K562 (cell line): ENCODE measurements around the gene COL28A1. TPM values are rescaled to one million over a fixed set of nuclear protein-coding genes. Genes with fewer than 3 reads are reported as not detected.

ENCODE experiments used
- ATAC-seq: fragments of 200-7000 bp; cut with Tn5 transposase; 3 replicates; pipeline ENCODE4 v1.9.1; 2020; ENCODE audit warnings: moderate library complexity
- BruUV-seq: library from RNA; stranded (reverse); fragments of 400-500 nt; replicated peaks from 2 replicates; lab custom pipeline; 2021; lab: Mats Ljungman, UMichigan
- CTCF ChIA-PET: fragments of 300-600 bp; formaldehyde crosslinking; extraction: SDS; loops from one replicate; lab custom pipeline; 2021; ENCODE audit warnings: low intra/inter-chr PET ratio; lab: Yijun Ruan, JAX
- POLR2A ChIA-PET: fragments of 300-600, 350-650 bp; sonication (Branson Sonifier 250); formaldehyde crosslinking; extraction: SDS; loops from one replicate; lab custom pipeline; 2021; ENCODE audit warnings: antibody characterized with exemption, inconsistent platforms; lab: Yijun Ruan, JAX
- DNase-seq, 4 experiments: peaks; one replicate each; pipeline versions ENCODE4 v3.0.0 to v3.0.0-alpha.2; 2011 to 2018; ENCODE audit warnings: low spot score in 3 of 4, mixed read lengths in 3 of 4; ENCODE audit errors: extremely low read depth in 1 of 4
- FAIRE-seq: peaks from 2 replicates; lab custom pipeline; 2011; peaks lifted over from hg19 to GRCh38; lab: Jason Lieb, UNC
- H2AFZ ChIP-seq: 2 replicates; pipeline ENCODE4 v1.6.0; 2011; ENCODE audit warnings: low read depth, low read length, control low read depth, inconsistent platforms
- H3K27ac ChIP-seq: fragments of 200-600 bp; 3 replicates; pipeline ENCODE4 v1.8.0; 2011; ENCODE audit warnings: low read depth, mild to moderate bottlenecking, control low read depth, inconsistent platforms, low read length, moderate library complexity, mixed read lengths; ENCODE audit errors: extremely low read depth
- H3K27me3 ChIP-seq, 2 experiments: fragments of 300-600 bp in 1 of 2; 2 replicates in 1 of 2; 3 replicates in 1 of 2; pipeline versions ENCODE4 v1.6.0 to v1.8.0; 2011; ENCODE audit warnings: inconsistent platforms in 2 of 2, low read length in 2 of 2, mild to moderate bottlenecking in 1 of 2, mixed read lengths in 1 of 2, moderate library complexity in 1 of 2; ENCODE audit not compliant: control insufficient read depth in 2 of 2, insufficient read depth in 2 of 2
- H3K36me3 ChIP-seq: fragments of 300-600 bp; 3 replicates; pipeline ENCODE4 v1.8.0; 2011; ENCODE audit warnings: mild to moderate bottlenecking, low read length, inconsistent platforms; ENCODE audit not compliant: control insufficient read depth, insufficient read depth
- H3K4me1 ChIP-seq, 2 experiments: fragments of 200-600 bp in 1 of 2; replicated peaks in 1 of 2; 2 replicates in 1 of 2; 3 replicates in 1 of 2; pipeline versions ENCODE4 v1.5.1 to v1.8.0; 2011; ENCODE audit warnings: inconsistent platforms in 2 of 2, low read length in 2 of 2, mild to moderate bottlenecking in 1 of 2, mixed read lengths in 1 of 2, moderate library complexity in 1 of 2; ENCODE audit not compliant: control insufficient read depth in 2 of 2, insufficient read depth in 2 of 2
- H3K4me2 ChIP-seq: 2 replicates; pipeline ENCODE4 v1.6.1; 2011; ENCODE audit warnings: low read length, control low read depth, inconsistent platforms, mixed read lengths; ENCODE audit not compliant: insufficient read depth
- H3K4me3 ChIP-seq: fragments of 200-600 bp; sonication (generic), shearing (Covaris generic); 2 replicates; pipeline ENCODE4 v1.5.1; 2016; ENCODE audit warnings: control low read depth, inconsistent platforms
- H3K79me2 ChIP-seq: fragments of 200-600 bp; 3 replicates; pipeline ENCODE4 v1.8.0; 2011; ENCODE audit warnings: low read length, inconsistent platforms; ENCODE audit not compliant: control insufficient read depth, insufficient read depth
- H3K9ac ChIP-seq, 2 experiments: 2 replicates each; pipeline versions ENCODE4 v1.6.0 to v1.6.1; 2011; ENCODE audit warnings: low read depth in 2 of 2, low read length in 2 of 2, control low read depth in 1 of 2, inconsistent platforms in 1 of 2, mild to moderate bottlenecking in 1 of 2, mixed read lengths in 1 of 2; ENCODE audit not compliant: insufficient read depth in 1 of 2
- H3K9me1 ChIP-seq: one replicate; pipeline ENCODE4 v1.6.0; 2011; ENCODE audit warnings: inconsistent platforms, mild to moderate bottlenecking, low read length, moderate library complexity; ENCODE audit not compliant: control insufficient read depth, insufficient read depth
- H3K9me3 ChIP-seq: replicated peaks from 2 replicates; pipeline ENCODE4 v1.5.1; 2011; ENCODE audit warnings: low read depth, low read length, inconsistent platforms; ENCODE audit not compliant: control insufficient read depth, insufficient read depth
- H4K20me1 ChIP-seq: replicated peaks from 2 replicates; pipeline ENCODE4 v1.6.1; 2011; ENCODE audit warnings: low read length, inconsistent platforms, mixed read lengths; ENCODE audit not compliant: control insufficient read depth, insufficient read depth
- CAMTA2 ChIP-seq: fragments of 250-450 bp; sonication (Bioruptor Pico); conservative IDR thresholded peaks from 2 replicates; pipeline ENCODE4 v1.5.1; 2022
- CEBPB ChIP-seq: fragments of 450-650 bp; IDR thresholded peaks from 2 replicates; pipeline ENCODE4 v1.6.1; 2016; ENCODE audit warnings: missing genetic modification characterization, missing compliant biosample characterization
- CEBPG ChIP-seq, 3 experiments: fragments of 200-800 bp in 1 of 3; sonication (Bioruptor generic) in 1 of 3; sonication (generic) in 1 of 3; formaldehyde crosslinking in 1 of 3; IDR thresholded peaks in 2 of 3; conservative IDR thresholded peaks in 1 of 3; 2 replicates each; pipeline versions ENCODE4 v1.6.1 to v1.8.0; 2016 to 2022; ENCODE audit warnings: missing compliant biosample characterization in 2 of 3, missing genetic modification characterization in 2 of 3, mild to moderate bottlenecking in 1 of 3, missing genetic modification reagents in 1 of 3
- NR1H2 ChIP-seq: sonication (generic); formaldehyde crosslinking; IDR thresholded peaks from 2 replicates; pipeline ENCODE4 v1.4.0; 2020; ENCODE audit warnings: mild to moderate bottlenecking, missing genetic modification reagents
- ZC3H11A ChIP-seq: IDR thresholded peaks from 2 replicates; pipeline ENCODE4 v1.6.1; 2012; ENCODE audit warnings: low read depth, low read length, improper control_type of control experiment
- WGBS: fragments of 100-300 bp; shearing (Covaris generic); methylation state at CpG from one replicate; pipeline ENCODE4 v1.1.6; 2016; ENCODE audit warnings: low coverage, mixed read lengths; ENCODE audit not compliant: insufficient coverage; ENCODE audit errors: missing lambda C conversion rate; 5-methylcytosine and 5-hydroxymethylcytosine counted together
- in situ Hi-C: fragments of 300-500 bp; cut with MboI; formaldehyde crosslinking; loops from 4 replicates; pipeline ENCODE4 v1.15.0; 2018; ENCODE audit warnings: inconsistent platforms, mixed read lengths
- intact Hi-C: fragments of 100-400 bp; cut with micrococcal nuclease; formaldehyde crosslinking; loops from 2 replicates; pipeline ENCODE4 v1.14.2; 2022
- polyA plus RNA-seq, 8 experiments: library from polyadenylated mRNA; depleted of rRNA in 4 of 8; stranded (reverse) in 5 of 8; unstranded in 3 of 8; fragments of >200 nt; fragmentation: Nextera tagmentation in 2 of 8; fragmentation: Illumina TruSeq in 1 of 8; extraction: Ambion mirVana in 2 of 8; extraction: Trizol in 1 of 8; gene quantifications; 2 replicates each; pipeline versions ENCODE4 v1.2.1 to v1.2.3, GENCODE V29; 2011 to 2014; ENCODE audit warnings: inconsistent platforms in 1 of 8, missing spikeins in 1 of 8
- total RNA-seq, 7 experiments: library from RNA; depleted of rRNA in 6 of 7; stranded (reverse); fragments of >200 nt in 6 of 7; fragmentation: Illumina TruSeq in 2 of 7; extraction: Trizol in 2 of 7; gene quantifications; 2 replicates each; pipeline versions ENCODE4 v1.2.1 to v1.2.3, GENCODE V29; 2011 to 2021; ENCODE audit warnings: low replicate concordance in 1 of 7

COL28A1 gene
- total and polyA plus RNA-seq, 9 of the 15 experiments (the other 6 are each of a cell fraction or from before 2014, with no cell fraction given): 0.03 to 0.13 (median 0.05) TPM; not detected in 3

DNA sequence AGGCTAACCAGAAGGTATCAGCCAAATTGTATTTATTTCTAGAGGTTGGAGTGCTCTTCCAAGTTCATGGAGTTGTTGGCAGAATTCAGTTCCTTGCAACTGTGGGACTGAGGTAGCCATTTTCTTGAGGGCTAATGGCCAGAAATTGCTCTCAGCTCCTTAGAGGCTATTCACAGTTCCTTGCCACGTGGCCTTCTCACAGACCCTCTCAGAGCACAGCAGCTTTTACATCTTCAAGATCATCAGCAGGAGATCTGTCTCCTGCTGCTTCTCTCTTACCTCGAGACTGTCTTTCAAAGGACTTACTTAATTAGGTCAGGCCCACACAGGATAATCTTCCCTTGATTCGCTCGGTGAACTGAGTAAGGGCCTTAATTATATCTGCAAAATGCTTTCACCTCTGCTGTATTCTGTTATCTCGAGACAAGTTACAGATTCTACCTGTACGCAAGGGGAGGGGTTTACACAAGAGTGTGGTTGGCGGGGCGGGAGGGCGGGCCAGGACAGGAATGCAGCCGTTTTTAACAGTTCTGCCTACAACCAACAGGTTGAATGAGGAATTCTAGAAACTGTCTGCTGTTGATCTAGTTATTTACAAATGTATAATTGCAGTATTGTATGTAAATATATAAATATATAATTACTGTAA is 46.0 kb upstream of the COL28A1 start:
- in situ Hi-C loops (no loop called here), intact Hi-C loops (no loop called here)
- H3K9ac ChIP-seq: no peak overlapping the region
- DNase-seq: no peak
- CTCF ChIA-PET: no interaction called here
- H3K27me3 ChIP-seq: no peaks in the 10 kb centered on the region
- peak; percentile 56 for FAIRE-seq
- POLR2A ChIA-PET: no interaction called here
- ATAC-seq: no peak
- BruUV-seq: no TSS peak
- no peaks in the 10 kb centered on the region for H4K20me1 ChIP-seq
- no peaks in the 10 kb centered on the region; the same call in 1 of the 2 replicates for H3K9me3 ChIP-seq
- no peak overlapping the region for H3K4me2 ChIP-seq
- H2AFZ ChIP-seq: no peak overlapping the region
- H3K79me2 ChIP-seq: 0 out of 3 replicates have a peak, but pooled peaks cover 7% of the 10 kb centered on the region
- H3K4me3 ChIP-seq: no peak overlapping the region
- peaks cover 28% of the 10 kb centered on the region; the same call in 2 of the 3 replicates for H3K36me3 ChIP-seq
- WGBS: 91% methylated on average over 10 of the region's 10 CpGs
- H3K27ac ChIP-seq: no peak overlapping the region
- no peaks in the 10 kb centered on the region for H3K9me1 ChIP-seq
- peaks cover 0 to 3% of the 10 kb centered on the region in 2 experiments; a peak in 1 of 5 replicates for H3K4me1 ChIP-seq
- no peak for TF ChIP-seq ZC3H11A
- no peak for TF ChIP-seq CAMTA2 (CRISPR knock-in tag)

DNA sequence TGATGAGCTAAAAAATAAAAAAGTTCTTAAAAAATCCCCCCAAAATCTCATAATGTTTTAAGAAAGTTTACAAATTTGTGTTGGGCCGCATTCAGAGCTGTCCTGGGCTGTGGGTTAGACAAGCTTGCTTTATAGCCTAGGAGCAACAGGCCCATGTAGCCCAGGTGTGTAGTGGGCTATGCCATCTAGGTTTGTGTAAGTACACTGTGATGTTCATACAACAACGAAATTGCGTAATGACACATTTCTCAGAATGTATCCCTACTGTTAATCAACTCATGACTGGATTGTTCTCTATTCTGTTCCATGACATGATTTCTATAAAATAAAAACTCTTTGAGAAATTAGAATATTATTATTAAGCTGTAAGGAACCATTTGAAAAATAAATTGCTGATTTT is 44.0 kb upstream of the COL28A1 start:
- Histone ChIP-seq H3K27me3 (no peaks in the 10 kb centered on the region), H2AFZ (no peak overlapping the region)
- CTCF ChIA-PET: no interaction called here
- 100% methylated on average over 3 of the region's 3 CpGs for WGBS
- BruUV-seq: no TSS peak
- intact Hi-C loops: no loop called here
- DNase-seq: no peak
- TF ChIP-seq NR1H2: no peak
- TF ChIP-seq CEBPB (tag): peak; percentile 83
- no peak for TF ChIP-seq CEBPG (CRISPR knock-in tag; IDR thresholded peaks at IDR 0.05)
- peak; percentile 43 to 78; a peak in 2 of 4 replicates for TF ChIP-seq CEBPG (tag; conservative IDR thresholded peaks at IDR 0.05 in 1 of 2, IDR thresholded peaks at IDR 0.05 in 1 of 2)
- TF ChIP-seq, all 486 proteins: peak for 2
- Histone ChIP-seq H3K27ac (no peak overlapping the region), H3K79me2 (0 out of 3 replicates have a peak, but pooled peaks cover 9% of the 10 kb centered on the region), H3K9me3 (no peaks in the 10 kb centered on the region; the same call in 1 of the 2 replicates), H3K36me3 (peaks cover 32% of the 10 kb centered on the region; the same call in 2 of the 3 replicates), H3K9ac (no peak overlapping the region), H4K20me1 (no peaks in the 10 kb centered on the region), H3K4me1 (peaks cover 0 to 3% of the 10 kb centered on the region in 2 experiments; a peak in 1 of 5 replicates), H3K4me3 (no peak overlapping the region), H3K4me2 (no peak overlapping the region), H3K9me1 (no peaks in the 10 kb centered on the region)
- FAIRE-seq (no peak), ATAC-seq (no peak)
- in situ Hi-C loops: no loop called here
- POLR2A ChIA-PET: no interaction called here
